AG04449 (cell line): ENCODE results near the gene NDUFB2.
"Not testable (repeated sequence)": the region's sequence is repeated elsewhere in the genome, so short reads cannot be mapped to it uniquely, and the experiment has no call there.

Experiments used
- CTCF ChIA-PET: fragments of 350-600 bp; formaldehyde crosslinking; extraction: SDS; loops from one replicate; lab custom pipeline; 2021; ENCODE audit warnings: antibody characterized with exemption; lab: Yijun Ruan, JAX
- POLR2A ChIA-PET: fragments of 400-600, 350-600 bp; formaldehyde crosslinking; extraction: SDS; loops from one replicate; lab custom pipeline; 2020; ENCODE audit warnings: antibody characterized with exemption, inconsistent platforms; lab: Yijun Ruan, JAX
- DNase-seq: peaks from one replicate; pipeline ENCODE4 v3.0.0-alpha.2; 2010; ENCODE audit warnings: low read depth, low spot score
- H3K4me3 ChIP-seq: 2 replicates; pipeline ENCODE4 v1.5.1; 2011; ENCODE audit warnings: low read depth, mild to moderate bottlenecking, control low read depth, low read length
- TF ChIP-seq, protein P1 (sequence below): IDR thresholded peaks from one replicate; pipeline ENCODE4 v1.5.1; 2011; ENCODE audit warnings: mild to moderate bottlenecking, moderate library complexity, low read length, control low read depth, inconsistent platforms; ENCODE audit not compliant: insufficient read depth; ENCODE audit errors: missing control alignments

The NDUFB2 gene

DNA sequence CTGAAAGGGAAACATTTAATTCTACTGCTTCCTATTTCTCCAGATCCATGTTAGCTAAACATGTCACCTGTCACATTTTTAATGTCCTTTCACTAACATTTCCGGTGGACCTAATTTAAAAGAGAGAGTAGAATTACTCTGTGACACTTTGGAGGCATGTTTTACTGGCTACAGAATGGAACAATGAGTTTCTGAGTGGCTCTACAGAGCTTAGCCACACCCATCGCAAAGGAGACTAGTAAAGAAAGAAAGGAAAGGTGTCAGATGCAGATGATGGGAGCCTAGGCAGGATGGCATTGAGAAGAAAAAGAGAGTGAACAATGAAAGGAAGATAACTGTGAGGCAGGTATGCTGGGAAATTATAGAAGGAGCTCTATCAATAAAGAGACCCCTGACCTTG lies 35.9 kb downstream of the NDUFB2 start:
- DNase-seq, result no peak
- no peak overlapping the region for H3K4me3 ChIP-seq
- CTCF ChIA-PET, result no interaction called here
- TF ChIP-seq, protein P1, sequence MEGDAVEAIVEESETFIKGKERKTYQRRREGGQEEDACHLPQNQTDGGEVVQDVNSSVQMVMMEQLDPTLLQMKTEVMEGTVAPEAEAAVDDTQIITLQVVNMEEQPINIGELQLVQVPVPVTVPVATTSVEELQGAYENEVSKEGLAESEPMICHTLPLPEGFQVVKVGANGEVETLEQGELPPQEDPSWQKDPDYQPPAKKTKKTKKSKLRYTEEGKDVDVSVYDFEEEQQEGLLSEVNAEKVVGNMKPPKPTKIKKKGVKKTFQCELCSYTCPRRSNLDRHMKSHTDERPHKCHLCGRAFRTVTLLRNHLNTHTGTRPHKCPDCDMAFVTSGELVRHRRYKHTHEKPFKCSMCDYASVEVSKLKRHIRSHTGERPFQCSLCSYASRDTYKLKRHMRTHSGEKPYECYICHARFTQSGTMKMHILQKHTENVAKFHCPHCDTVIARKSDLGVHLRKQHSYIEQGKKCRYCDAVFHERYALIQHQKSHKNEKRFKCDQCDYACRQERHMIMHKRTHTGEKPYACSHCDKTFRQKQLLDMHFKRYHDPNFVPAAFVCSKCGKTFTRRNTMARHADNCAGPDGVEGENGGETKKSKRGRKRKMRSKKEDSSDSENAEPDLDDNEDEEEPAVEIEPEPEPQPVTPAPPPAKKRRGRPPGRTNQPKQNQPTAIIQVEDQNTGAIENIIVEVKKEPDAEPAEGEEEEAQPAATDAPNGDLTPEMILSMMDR, result no peak
- POLR2A ChIA-PET, result no interaction called here

DNA sequence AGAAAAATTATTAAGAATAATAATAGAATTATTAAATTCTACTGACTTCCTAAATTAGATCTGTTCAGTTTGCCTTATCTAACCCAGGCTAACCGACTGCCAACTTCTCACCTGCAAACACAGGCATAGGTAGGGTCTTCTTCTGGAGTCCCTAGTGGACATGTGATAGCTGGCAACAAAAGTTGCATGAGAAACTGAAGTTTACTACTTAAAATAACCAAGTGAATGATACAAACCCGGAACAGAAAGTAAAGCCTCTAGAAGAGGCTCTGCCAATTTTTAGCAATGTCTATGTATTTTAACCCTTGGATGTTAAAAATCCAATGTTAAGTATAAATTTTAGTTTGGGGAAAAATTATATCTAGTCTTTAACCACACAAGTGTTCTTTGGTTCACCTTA lies 37.6 kb downstream of the NDUFB2 start:
- TF ChIP-seq, protein P1, result no peak
- POLR2A ChIA-PET, result no interaction called here
- DNase-seq, result no peak
- no peak overlapping the region for H3K4me3 ChIP-seq
- CTCF ChIA-PET, result no interaction called here

DNA sequence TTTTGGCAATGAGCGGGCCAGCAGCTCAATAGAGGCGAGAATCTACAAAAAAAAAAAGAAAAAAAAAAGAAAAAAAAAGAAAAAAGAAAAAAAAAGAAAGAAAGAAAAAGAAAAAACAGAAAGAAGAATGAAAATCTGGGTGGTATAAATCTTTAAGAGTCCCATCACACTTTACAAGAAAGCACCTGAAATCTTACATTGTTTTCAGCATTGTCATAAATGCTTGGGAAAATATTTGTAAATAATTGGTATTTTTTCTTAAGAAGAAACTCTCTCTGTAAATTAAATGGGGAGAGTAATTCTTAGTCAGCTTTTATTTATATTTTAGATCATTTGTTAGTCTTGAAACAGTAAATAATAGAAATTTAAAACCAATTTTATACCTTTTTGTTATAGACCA lies 38.2 kb downstream of the NDUFB2 start:
- TF ChIP-seq, protein P1, result no peak
- no peak for DNase-seq
- CTCF ChIA-PET, result interaction anchor here (1.0 kb wide), 1 partner anchor 10 kb away, joined by 5 read pairs; no protein-coding TSS in a partner anchor
- POLR2A ChIA-PET, result no interaction called here
- no peak overlapping the region for H3K4me3 ChIP-seq

DNA sequence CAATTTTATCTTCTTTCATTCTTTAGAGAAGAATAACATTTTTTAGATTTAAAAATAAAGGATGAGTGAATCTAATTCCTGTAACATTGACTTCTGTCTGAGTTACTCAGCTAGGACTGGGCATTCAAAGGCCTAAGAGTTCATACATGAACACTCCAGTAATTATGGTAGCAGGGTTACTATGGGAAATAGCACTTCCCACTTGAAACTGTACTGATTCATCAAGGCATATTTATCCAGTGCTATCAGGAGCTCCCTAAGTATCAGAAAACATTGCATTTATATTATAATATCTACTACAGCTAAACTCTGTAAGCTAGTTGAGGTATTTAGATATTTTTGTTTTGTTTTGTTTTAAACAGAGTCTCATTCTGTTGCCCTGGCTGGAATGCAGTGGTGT lies 41.8 kb downstream of the NDUFB2 start:
- CTCF ChIA-PET, result interaction anchor here (2.1 kb wide), 1 partner anchor 12 kb away, joined by 7 read pairs; no protein-coding TSS in a partner anchor
- H3K4me3 ChIP-seq, result no peak overlapping the region
- peak; percentile 28 for DNase-seq
- POLR2A ChIA-PET, result no interaction called here
- TF ChIP-seq, protein P1, result no peak

GRCh38 chr7:140743255-140743654 lies 46.7 kb downstream of the NDUFB2 start:
- POLR2A ChIA-PET, H3K4me3 ChIP-seq, DNase-seq: not testable (repeated sequence)
- CTCF ChIA-PET, result interaction anchor here (1.0 kb wide), 1 partner anchor 9 kb away, joined by 3 read pairs; no protein-coding TSS in a partner anchor

GRCh38 chr7:140744005-140744404 lies 47.5 kb downstream of the NDUFB2 start:
- TF ChIP-seq, protein P1, result no peak
- CTCF ChIA-PET, result interaction anchor here (1.0 to 1.3 kb wide), 2 partner anchors 9 to 67 kb away, joined by 3 to 4 read pairs; no protein-coding TSS in a partner anchor
- no peak for DNase-seq
- H3K4me3 ChIP-seq, result no peak overlapping the region
- POLR2A ChIA-PET, result no interaction called here
